GM04504 (cell line): ENCODE results near the gene FABP6.

Experiments used
- DNase-seq: peaks from one replicate; pipeline ENCODE4 v3.0.0-alpha.2; 2012; ENCODE audit warnings: low read depth

FABP6 gene

DNA sequence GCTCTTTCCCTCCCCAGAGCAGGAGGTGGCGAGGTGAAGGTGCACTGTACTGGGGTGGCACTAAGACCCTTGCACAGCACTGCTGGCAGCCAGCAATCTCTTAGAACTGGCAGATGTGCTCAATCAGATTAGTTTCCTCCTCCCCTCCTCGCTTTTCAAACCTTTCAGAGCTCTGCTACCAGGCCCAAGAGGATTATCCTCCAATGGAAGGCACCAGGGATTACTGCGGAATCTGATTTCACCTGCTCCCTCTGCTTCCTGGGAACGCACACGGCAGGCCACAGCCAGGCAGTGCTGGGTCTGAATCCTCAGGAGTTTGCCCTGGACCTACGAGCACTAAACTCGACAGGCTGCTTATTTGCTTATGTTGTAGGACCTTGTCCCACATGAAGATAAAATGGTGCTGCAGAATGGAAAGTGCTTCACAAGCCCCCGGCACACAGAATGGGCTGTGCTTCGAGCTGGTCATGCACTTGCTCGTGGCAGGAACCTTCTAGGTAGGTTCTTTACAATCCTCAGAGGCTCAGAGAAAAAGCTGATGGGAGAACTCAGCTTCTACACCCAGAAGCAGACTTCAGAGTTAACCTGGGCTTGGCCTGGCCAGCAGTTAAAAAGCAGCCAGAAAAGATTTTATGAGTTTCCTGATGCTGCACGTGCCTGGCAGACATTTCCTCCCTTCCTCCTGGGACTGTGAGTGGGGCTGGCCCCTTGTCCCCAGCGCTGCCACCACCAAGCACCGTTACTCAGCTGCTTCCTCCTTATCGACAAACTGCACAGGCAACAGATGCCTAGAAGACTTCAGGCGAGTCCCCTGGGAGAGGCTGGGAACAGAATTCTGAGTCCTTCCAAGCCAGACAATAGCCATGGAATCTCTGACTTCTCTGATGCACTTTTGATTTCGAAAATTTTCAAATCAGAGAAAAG is 33.1 kb downstream of the FABP6 start:
- no peak for DNase-seq

DNA sequence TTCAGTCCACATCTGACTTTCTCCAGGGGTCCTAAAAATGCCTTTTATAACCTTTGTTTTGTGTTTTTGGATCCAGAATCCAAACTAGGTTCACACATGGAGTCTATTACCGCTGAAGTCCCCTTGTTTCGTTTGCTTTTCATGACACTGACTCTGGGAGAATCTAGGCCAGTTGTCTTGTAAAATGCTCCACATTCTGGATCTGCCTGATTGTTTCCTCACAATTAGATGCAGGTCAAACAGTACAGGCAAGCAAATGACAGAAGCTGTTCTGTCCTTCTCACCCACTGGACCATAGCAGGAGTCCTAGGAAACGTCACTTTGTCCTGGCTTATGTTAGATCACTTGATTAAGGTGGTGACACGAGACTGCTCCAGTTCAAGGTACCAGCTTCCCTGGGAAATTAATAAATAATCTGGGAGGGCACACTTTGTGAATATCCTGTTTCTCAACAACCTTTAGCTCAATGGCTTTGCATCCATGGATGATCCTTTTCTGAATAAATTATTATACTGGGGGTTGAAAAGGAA is 34.1 kb downstream of the FABP6 start:
- DNase-seq = no peak

DNA sequence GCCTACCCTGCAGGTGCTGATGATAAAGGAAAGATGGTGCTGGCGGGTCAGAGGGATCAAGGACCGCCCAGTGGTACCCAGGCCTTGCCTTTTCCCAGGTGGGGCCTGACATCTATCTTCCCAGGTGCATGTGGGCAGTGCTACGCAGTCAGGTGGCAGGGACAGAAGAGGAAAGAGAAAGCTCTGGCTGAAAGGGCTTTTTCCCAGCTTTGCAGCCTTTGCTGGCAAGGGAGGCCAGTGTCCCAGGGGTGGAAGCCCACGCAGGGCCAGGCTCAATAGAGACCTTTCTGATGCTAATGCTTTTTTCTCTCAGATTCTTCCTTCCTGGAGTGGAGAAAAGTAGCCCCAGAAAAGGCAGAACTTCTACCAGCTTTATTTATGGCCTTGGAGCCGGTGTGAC is 36.7 kb downstream of the FABP6 start:
- no peak for DNase-seq

DNA sequence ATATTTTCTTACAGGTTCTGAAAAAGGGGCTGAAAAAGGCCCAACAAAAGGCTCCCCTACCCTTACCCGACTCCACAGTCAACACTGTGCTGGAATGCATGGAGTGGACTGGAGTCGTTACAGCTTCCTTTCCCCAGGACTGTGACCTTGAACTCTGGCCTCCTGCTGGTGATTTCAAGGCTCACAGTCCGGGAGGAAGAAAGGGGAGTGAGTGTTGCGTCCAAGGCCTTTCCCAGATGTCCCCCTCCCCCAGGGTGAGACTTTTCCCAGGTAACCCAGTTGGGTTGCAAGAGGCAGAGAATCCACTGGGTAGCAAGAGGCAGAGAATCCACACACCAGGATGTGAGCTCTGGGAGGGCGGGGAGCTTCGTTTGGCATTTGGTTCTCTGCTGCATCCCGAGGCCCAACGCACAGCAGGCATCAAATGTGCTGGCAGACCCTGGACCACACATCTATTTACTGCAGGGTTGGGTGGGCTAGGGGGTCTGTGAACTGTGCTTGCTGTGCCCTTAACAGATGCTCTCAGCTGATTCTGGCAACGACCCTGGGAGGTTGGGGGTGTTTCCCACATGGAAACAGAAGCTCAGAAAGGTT is 37.5 kb downstream of the FABP6 start:
- no peak for DNase-seq

DNA sequence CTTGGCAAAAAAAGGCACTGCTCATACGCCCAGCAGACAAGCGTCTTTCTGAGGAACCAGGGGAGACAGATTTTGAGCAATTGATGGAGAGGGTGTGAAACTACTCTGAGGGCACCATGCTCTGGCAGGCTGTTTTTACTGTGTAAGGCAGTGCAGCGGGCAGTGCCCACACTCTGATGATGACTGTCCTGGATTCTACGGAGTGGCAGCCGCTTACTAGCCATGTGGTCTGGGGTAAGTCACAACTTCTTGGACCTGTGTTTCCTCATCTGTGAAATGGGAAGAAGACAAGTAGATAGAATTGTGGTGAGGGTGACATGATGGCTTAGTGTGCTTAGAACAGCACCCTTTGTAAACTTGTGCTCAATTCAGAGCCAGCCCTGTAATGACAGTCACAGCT is 38.8 kb downstream of the FABP6 start:
- no peak for DNase-seq

DNA sequence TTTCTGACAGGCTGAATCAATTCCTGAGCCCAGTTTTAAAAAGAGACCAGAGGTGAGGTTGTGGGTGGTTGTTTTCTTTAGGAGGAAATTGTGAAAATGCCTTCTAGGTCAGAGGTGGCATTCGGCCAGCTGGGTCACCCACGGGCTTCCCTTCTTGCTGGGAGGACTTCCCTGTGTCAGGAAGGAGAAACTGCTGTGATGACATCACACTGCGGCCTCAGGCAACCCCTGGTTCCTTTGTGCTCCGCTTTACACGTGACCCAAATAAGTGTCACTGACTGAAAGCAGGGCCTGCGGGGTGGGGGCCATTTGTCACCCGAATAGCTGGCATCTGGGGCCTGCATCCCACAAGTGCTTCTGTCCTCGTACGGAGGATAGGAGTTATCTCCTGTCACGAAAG is 39.7 kb downstream of the FABP6 start:
- DNase-seq = peak; percentile 32

DNA sequence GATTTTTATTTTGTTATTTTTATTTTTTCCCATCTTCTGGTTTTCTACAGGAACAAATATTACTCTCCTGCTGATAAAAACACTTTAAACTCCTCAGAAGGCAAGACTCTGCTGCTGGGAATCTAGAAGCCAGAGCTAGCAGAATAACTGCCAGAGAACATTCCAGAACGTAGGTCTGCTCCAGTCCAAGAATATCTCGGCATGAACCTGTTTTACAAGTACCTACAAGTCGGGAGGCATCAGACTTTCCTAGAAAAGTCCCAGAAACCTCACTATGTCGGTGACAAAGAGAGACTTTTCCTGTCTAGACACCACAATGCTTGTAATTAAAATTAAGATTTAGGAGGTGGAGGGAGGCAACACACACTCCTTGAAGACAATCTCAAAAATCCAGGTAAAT is 41.4 kb downstream of the FABP6 start:
- DNase-seq = no peak

DNA sequence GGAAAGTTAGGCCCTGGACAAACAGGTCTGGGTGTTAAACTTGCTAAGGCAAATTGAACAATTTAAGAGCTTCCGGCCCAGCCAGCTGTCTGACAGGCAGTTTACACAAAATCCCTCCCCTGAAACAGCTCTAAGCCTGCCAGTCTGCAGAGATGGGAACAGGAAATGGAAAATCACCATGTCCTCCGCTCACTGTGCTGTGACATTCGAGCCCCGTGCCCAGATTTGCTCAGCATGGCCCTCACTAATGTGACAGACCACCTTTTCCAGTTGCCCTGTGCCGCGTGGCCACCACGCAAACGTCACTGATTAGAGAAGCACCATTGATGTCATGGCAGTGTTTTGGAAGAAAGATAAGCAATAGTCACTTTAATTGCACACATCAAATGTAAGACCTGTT is 42.1 kb downstream of the FABP6 start:
- no peak for DNase-seq

DNA sequence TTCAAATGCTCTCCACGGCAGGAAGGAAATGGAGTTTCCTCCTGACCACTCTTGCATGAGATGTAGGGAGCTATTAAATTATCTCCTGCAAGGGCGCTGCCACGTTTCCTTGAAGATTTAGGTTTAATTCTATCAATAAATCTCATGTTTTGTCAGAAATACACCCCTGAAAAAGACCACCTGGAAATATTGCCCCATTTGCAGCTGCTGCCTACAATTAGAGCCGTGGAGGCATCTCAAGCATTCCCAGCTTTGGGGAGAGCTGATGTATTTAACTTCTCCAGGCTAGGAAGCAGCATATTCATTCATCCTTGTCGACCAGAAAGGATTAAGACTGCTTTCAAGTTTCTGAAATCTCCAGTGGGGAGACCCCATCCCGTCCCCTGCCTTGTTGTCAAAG is 42.5 kb downstream of the FABP6 start:
- DNase-seq = no peak

DNA sequence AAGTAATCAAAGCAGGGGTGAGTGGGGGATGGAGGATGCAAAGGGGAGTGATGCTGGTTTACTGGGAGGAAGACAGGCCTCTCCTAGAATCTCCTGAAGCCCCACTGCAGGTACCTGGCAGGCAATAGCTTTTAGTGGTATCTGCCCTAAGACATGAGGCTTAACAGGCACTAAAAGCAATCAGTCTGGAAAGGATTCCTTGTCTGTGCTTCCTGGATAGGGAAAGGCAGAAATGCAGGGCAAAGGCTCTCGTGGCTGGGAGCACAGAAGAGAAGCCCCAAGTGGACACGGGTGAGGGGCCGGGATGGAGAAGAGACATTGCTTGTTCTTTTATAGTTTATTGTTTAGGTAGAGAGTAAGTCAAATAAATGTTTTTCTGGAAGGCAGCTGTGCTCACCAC is 43.0 kb downstream of the FABP6 start:
- no peak for DNase-seq

DNA sequence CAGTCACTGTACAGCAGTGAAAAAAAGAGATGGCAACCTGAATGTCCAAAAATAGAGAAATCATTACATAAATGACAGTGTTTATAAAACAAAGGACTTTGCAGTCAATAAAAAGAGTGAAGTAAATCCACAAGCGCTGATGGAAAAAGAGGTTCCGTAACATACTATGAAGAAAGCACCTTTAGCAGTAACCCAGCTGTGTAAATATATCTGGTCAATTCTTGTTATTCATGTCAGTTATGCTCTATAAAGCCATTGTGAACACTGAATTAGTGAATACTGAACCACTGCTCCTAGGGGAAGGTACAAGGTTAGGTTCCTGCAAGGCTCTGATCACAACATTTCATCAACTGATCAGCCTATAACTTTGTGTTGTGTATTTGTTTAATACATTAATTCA is 43.6 kb downstream of the FABP6 start:
- DNase-seq = no peak

DNA sequence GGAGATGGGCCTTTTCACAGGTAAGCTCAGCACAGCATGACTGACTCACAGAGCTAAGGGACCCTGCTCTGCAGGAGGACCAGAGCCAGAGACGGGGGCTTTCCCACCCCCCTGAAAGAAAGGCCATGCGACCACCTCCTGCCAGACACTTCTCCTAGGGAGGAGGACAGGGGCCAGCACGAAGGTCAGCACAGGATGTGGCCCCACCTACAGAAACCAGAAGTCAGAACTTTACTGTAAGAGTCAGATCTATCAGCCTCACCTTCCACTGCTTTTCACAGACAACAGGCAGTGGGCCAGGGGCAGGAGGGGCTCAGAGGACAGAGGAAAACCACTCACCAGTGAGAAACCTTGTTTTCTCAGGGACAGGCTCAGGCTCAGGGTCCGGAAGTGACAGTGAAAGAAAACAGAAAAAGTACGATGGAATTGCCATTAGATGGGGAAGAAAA is 45.2 kb downstream of the FABP6 start:
- DNase-seq = no peak

DNA sequence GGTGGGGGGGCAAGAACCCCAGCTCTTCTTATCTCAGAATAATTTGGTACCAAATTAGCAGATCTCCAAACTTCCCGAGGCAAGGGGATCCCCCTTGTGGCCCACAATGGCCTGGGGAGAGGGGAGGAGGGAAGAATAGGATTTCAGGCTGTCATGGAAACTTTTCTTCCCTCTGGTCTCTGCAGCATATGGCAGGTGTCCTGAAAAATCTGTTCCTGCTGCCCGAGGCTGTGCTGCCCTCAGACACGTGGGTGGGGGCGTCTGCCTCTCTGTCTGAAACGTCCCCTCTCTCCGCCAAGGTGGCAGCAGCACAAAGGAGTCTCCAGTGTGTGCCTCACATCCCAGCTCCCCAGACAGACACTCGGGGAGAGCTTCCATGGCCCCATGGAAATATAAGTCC is 49.0 kb downstream of the FABP6 start:
- DNase-seq = no peak

DNA sequence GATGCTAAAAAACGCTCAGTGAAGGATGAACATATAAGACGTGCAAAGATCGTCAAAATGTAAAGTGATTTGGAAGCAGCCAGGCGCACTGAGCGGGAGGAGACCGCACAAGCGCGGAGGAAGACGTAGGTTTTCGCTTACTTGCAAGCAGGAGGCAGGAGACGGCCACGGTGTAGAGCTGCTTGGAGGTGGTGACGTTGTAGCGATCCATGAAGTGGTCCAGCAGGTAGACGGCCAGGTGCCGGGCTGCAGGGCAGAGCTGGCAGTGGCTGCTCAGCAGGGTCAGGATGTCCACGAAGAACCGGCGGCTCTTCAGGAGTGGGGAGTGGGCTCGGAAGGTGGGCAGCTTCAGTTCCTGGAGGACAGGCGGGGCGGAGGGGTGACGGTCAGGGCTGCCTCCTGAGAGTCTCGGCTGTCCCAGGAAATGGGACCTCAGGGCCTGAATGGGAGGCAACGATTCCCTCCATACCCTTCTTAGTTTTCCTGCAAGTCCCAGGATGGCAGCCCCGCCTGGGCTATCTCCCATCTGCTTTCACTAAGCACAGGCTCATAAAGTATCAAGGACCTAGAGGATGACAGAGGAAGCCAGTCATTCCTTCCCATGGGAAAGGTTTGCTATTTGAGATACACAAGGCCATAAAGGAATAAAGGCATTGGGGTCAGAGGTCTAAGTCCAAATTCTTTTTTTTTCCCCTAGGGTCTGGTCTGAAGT is 51.2 kb downstream of the FABP6 start:
- DNase-seq = no peak

DNA sequence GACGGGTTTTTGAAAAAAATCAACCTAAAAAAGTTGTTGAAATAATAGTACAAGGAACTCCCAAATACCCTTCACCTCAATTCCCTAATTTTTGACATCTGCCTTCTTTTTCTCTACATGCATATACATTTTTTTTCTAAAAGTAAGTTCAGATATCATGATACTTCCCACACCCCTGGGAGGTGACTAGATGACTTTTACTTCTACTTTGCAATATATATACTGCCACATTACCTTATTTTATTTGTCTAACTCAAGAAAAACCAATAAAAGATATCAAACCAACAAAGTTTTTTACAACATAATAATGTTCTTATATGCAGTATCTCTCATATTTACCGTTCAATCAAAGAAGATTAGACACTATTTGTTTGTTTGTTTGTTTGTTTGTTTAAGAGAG is 52.0 kb downstream of the FABP6 start:
- DNase-seq = no peak

DNA sequence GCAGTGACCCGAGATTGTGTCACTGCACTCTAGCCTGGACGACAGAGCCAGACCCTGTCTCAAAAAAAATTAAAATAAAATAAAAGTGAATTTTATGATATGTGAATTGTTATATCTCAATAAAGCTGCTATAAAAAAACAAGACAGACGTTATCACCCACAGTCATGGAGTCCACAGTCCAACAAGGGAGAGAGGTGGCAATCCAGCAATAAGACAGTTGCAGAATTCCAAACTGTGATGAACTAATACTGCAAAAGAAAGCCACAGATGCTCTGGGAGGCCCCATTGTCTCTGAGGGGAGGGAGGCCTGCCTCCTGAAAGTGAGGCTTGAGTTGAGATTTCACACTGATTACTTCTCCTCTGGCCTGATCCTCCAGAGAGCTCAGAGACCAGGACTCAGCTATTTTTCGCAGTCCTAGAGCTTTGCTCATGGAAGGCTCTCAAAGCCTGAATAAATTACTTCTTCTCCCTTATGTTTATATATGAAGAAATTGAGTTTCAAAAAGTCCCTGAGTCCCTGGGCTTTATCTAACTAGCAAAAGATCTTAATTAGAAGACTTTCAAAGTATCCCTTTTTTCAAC is 55.1 kb downstream of the FABP6 start:
- DNase-seq = no peak

DNA sequence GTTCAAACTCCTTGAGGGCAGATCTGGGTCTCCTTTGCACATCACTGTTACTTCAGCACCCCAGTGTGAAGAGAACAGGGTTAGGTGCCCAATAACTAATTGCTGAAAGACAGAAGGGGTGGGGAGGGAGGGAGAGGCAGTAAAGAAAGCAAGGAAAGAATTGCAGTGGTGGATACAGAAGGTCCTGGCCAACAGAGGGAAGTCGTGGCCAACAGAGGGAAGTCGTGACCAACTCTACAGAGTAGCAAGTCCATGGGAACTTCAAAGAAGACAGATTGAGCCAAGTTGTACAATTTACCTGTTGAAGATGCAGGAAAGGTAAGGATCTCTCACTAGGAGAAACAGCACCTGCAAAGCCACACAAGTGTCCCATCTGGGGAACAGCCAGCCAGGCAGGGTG is 56.0 kb downstream of the FABP6 start:
- no peak for DNase-seq

DNA sequence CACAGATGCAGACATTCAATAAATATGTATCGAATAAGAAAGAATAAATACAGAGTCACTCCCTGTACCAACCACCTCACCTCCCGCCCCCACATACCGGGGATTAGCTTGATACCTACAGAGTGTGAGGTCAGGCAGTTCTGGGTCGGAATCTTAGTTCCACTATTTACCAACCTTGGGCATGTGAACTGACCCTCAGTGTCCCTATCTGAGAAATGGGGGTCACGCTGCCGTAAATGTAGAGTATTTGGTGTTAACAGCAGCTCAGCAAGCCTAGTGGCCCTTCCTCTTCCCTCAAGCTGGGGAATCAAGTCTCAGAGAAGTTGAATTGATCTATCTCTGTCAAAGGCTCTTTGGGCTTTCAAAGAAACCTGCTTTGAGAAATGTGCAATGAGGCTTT is 57.6 kb downstream of the FABP6 start:
- no peak for DNase-seq

DNA sequence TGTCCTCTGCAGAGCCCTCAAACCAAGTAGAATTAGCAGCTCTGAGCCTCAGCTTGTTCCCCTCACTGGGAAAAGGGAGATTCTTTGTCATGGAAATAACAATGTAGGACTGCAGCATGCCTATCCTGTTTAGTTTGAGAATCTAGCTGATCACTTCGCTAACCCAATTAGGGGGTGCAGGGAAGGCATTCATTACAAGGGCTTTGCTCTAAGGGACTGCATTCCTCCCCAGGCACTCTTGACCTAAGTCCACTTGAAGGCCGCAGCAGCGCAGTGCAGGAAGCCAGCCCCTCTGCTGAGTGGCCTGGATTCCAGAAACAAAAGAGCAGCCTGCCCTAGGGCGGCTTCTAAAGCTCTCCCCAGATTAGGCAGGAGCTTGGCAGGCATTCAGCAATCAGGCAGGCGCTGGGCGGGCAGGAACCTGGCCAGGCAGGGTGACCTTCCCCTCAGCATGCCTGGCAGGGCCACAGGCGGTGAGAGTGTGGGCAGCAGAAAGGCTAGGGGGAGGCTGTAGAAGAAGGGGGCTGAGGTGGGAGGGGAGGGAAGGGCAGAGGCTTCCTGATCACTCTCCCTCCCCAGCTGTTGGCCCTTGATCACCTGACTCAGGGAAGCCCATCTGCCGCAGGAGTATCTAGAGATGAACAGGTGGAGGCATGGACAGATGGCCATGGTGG is 58.2 kb downstream of the FABP6 start:
- no peak for DNase-seq
